Breast epithelium (tissue), 4 donors: ENCODE data around the gene MYO5A. TPM values are rescaled to one million over a fixed set of nuclear protein-coding genes. Genes with fewer than 3 reads are reported as not detected.

Experiments used
- DNase-seq, 2 donors: peaks; one replicate each; pipeline ENCODE4 v3.0.0-alpha.2; 2019; ENCODE audit warnings: low spot score in 2 of 2
- H3K27ac ChIP-seq, 2 donors: fragments of 200-600 bp; sonication (generic) in 1 of 2; one replicate each; pipeline ENCODE4 v1.5.1; 2016 to 2019; ENCODE audit warnings: mild to moderate bottlenecking in 1 of 2
- H3K27me3 ChIP-seq, 2 donors: fragments of 200-600 bp; sonication (generic) in 1 of 2; one replicate each; pipeline versions ENCODE4 v1.5.1 to v1.6.0; 2017 to 2019; ENCODE audit warnings: control low read depth in 1 of 2, mild to moderate bottlenecking in 1 of 2
- H3K36me3 ChIP-seq: fragments of 200-600 bp; one replicate; pipeline ENCODE4 v1.5.1; 2019
- H3K4me1 ChIP-seq, 2 donors: fragments of 200-600 bp; sonication (generic); one replicate each; pipeline ENCODE4 v1.5.1; 2016 to 2019; ENCODE audit warnings: control low read depth in 1 of 2
- H3K4me3 ChIP-seq, 3 donors: fragments of 200-600 bp; sonication (generic); 1 replicate in 2 of 3; 2 replicates in 1 of 3; pipeline ENCODE4 v1.5.1; 2016 to 2019; ENCODE audit warnings: mild to moderate bottlenecking in 3 of 3, moderate library complexity in 2 of 3
- H3K9me3 ChIP-seq, 2 donors: fragments of 200-600 bp; sonication (generic) in 1 of 2; one replicate each; pipeline ENCODE4 v1.5.1; 2016 to 2019; ENCODE audit warnings: control low read depth in 1 of 2
- CTCF ChIP-seq, 3 donors: fragments of 450-650 bp; IDR thresholded peaks; one replicate each; pipeline ENCODE4 v1.5.1; 2016 to 2017; ENCODE audit warnings: antibody characterized with exemption in 3 of 3, mild to moderate bottlenecking in 3 of 3, moderate library complexity in 3 of 3
- POLR2A ChIP-seq: fragments of 450-650 bp; IDR thresholded peaks from one replicate; pipeline ENCODE4 v1.6.1; 2016; ENCODE audit warnings: antibody characterized with exemption, mild to moderate bottlenecking, moderate library complexity
- POLR2AphosphoS5 ChIP-seq, 3 donors: sonication (generic); formaldehyde crosslinking; IDR thresholded peaks; one replicate each; pipeline ENCODE4 v1.6.1; 2017; ENCODE audit warnings: antibody characterized with exemption in 3 of 3
- intact Hi-C: fragments of 100-400 bp; cut with DNase I; formaldehyde crosslinking; loops from one replicate; pipeline ENCODE4 v1.15.1; 2023; ENCODE audit warnings: low total_unique reads
- total RNA-seq, 3 donors: library from RNA; depleted of rRNA; stranded (reverse); fragments of >200 nt; gene quantifications; one replicate each; pipeline ENCODE4 v1.1.0, GENCODE V29; 2016

MYO5A gene
- total RNA-seq, 3 donors from 2014 or later: 34.1 to 77.4 (median 34.4) TPM

GRCh38 chr15:52437646-52438045 lies 91.0 kb downstream of the MYO5A start:
- no peak for DNase-seq
- Histone ChIP-seq H3K4me3 (no peak overlapping the region), H3K36me3 (no peaks in the 10 kb centered on the region), H3K9me3 (no peaks in the 10 kb centered on the region), H3K4me1 (no peaks in the 10 kb centered on the region), H3K27ac (no peak overlapping the region), H3K27me3 (no peaks in the 10 kb centered on the region)
- intact Hi-C loops: no loop called here
- no peak for TF ChIP-seq CTCF (IDR thresholded peaks at IDR 0.05)

GRCh38 chr15:52436981-52437380 lies 91.7 kb downstream of the MYO5A start:
- intact Hi-C loops: no loop called here
- Histone ChIP-seq H3K4me3 (no peak overlapping the region), H3K36me3 (no peaks in the 10 kb centered on the region), H3K9me3 (no peaks in the 10 kb centered on the region), H3K27me3 (no peaks in the 10 kb centered on the region), H3K4me1 (no peaks in the 10 kb centered on the region), H3K27ac (no peak overlapping the region)
- no peak for DNase-seq
- TF ChIP-seq CTCF (IDR thresholded peaks at IDR 0.05) (no peak), POLR2A (no peak), POLR2AphosphoS5 (IDR thresholded peaks at IDR 0.05) (no peak)

GRCh38 chr15:52434885-52435284 lies 93.8 kb downstream of the MYO5A start:
- DNase-seq: no peak

GRCh38 chr15:52428297-52428696 lies 100.4 kb downstream of the MYO5A start:
- DNase-seq: no peak
- no peaks in the 10 kb centered on the region for H3K36me3 ChIP-seq
- no peaks in the 10 kb centered on the region for H3K9me3 ChIP-seq
- H3K27me3 ChIP-seq: no peaks in the 10 kb centered on the region
- TF ChIP-seq CTCF (IDR thresholded peaks at IDR 0.05) (no peak), POLR2A (no peak), POLR2AphosphoS5 (IDR thresholded peaks at IDR 0.05) (no peak)
- H3K4me1 ChIP-seq: no peaks in the 10 kb centered on the region
- intact Hi-C loops: no loop called here
- no peak overlapping the region for H3K27ac ChIP-seq
- no peak overlapping the region for H3K4me3 ChIP-seq

More at GRCh38 chr15:52434885-52435284, 93.8 kb downstream of the MYO5A start:
- H3K4me3 ChIP-seq: no peak overlapping the region
- H3K27ac ChIP-seq: no peak overlapping the region
- H3K36me3 ChIP-seq: no peaks in the 10 kb centered on the region
- no peaks in the 10 kb centered on the region for H3K27me3 ChIP-seq
- H3K4me1 ChIP-seq: no peaks in the 10 kb centered on the region
- no peaks in the 10 kb centered on the region for H3K9me3 ChIP-seq
- intact Hi-C loops: no loop called here
- TF ChIP-seq POLR2A (no peak), POLR2AphosphoS5 (IDR thresholded peaks at IDR 0.05) (no peak)

GRCh38 chr15:52427804-52428203 lies 100.9 kb downstream of the MYO5A start:
- H3K9me3 ChIP-seq: no peaks in the 10 kb centered on the region
- no peak overlapping the region for H3K27ac ChIP-seq
- intact Hi-C loops: no loop called here
- H3K36me3 ChIP-seq: no peaks in the 10 kb centered on the region
- no peak for DNase-seq
- no peaks in the 10 kb centered on the region for H3K4me1 ChIP-seq
- TF ChIP-seq POLR2A (no peak), CTCF (IDR thresholded peaks at IDR 0.05) (no peak), POLR2AphosphoS5 (IDR thresholded peaks at IDR 0.05) (no peak)
- no peaks in the 10 kb centered on the region for H3K27me3 ChIP-seq
- H3K4me3 ChIP-seq: no peak overlapping the region

GRCh38 chr15:52424856-52425431 lies 103.7 kb downstream of the MYO5A start:
- TF ChIP-seq POLR2AphosphoS5 (IDR thresholded peaks at IDR 0.05): no peak
- TF ChIP-seq CTCF (IDR thresholded peaks at IDR 0.05): no peak
- no peaks in the 10 kb centered on the region for H3K36me3 ChIP-seq
- no peak overlapping the region for H3K27ac ChIP-seq
- H3K9me3 ChIP-seq: no peaks in the 10 kb centered on the region
- intact Hi-C loops: no loop called here
- H3K4me1 ChIP-seq: no peaks in the 10 kb centered on the region
- no peaks in the 10 kb centered on the region for H3K27me3 ChIP-seq
- no peak overlapping the region for H3K4me3 ChIP-seq
- DNase-seq: no peak
